Activated T-cell treated with anti-CD3 and anti-CD28 coated beads, Interleukin-2, amount 50 U/mL, for 4 hours (primary cell): Measurements from ENCODE around the gene MALSU1. TPM values are rescaled to one million over a fixed set of nuclear protein-coding genes. Genes with fewer than 3 reads are reported as not detected.

ENCODE experiments used
- ATAC-seq, 2 donors: fragments of 200-7000 bp; cut with Tn5 transposase; one replicate each; pipeline ENCODE4 v1.10.0; 2021
- DNase-seq: peaks from one replicate; pipeline ENCODE4 v3.0.0-alpha.2; 2020
- H3K27me3 Mint-ChIP-seq: one replicate; pipeline ENCODE4 v1.8.0; 2021; ENCODE audit warnings: low read depth, mixed read lengths
- H3K36me3 Mint-ChIP-seq: one replicate; pipeline ENCODE4 v1.8.0; 2022; ENCODE audit warnings: mixed read lengths; ENCODE audit not compliant: insufficient read depth
- H3K4me1 Mint-ChIP-seq: one replicate; pipeline ENCODE4 v1.8.0; 2021; ENCODE audit warnings: low read depth, mixed read lengths
- H3K4me3 Mint-ChIP-seq: one replicate; pipeline ENCODE4 v1.8.0; 2021; ENCODE audit warnings: mild to moderate bottlenecking, moderate library complexity, mixed read lengths
- H3K9me3 Mint-ChIP-seq: one replicate; pipeline ENCODE4 v1.8.0; 2021; ENCODE audit warnings: mixed read lengths
- total RNA-seq, 3 donors: library from RNA; stranded (reverse); gene quantifications; one replicate each; pipeline ENCODE4 v1.2.1, GENCODE V29; 2021

MALSU1 gene
- total RNA-seq, 3 donors from 2014 or later = 96.5 to 121 (median 113) TPM

GRCh38 chr7:23336086-23336485 lies 36.9 kb downstream of the MALSU1 start:
- no peak for ATAC-seq
- Mint-ChIP-seq H3K4me3 (no peak overlapping the region), H3K27me3 (peaks cover 5% of the 10 kb centered on the region), H3K9me3 (no peaks in the 10 kb centered on the region), H3K36me3 (no peaks in the 10 kb centered on the region), H3K4me1 (no peaks in the 10 kb centered on the region)
- no peak for DNase-seq

- no peaks in the 10 kb centered on the region for H3K36me3 Mint-ChIP-seq
- DNase-seq (no peak), ATAC-seq (no peak)
- peaks cover 5% of the 10 kb centered on the region for H3K27me3 Mint-ChIP-seq
- H3K9me3 Mint-ChIP-seq = no peaks in the 10 kb centered on the region
- H3K4me1 Mint-ChIP-seq = no peaks in the 10 kb centered on the region
- H3K4me3 Mint-ChIP-seq = no peak overlapping the region
Observed at GRCh38 chr7:23336799-23337283, 37.7 kb downstream of the MALSU1 start.

GRCh38 chr7:23337374-23337773 lies 38.2 kb downstream of the MALSU1 start:
- Mint-ChIP-seq H3K4me3 (no peak overlapping the region), H3K4me1 (no peaks in the 10 kb centered on the region), H3K36me3 (no peaks in the 10 kb centered on the region), H3K9me3 (no peaks in the 10 kb centered on the region), H3K27me3 (peaks cover 5% of the 10 kb centered on the region)
- DNase-seq (no peak), ATAC-seq (no peak)

- H3K4me3 Mint-ChIP-seq = no peak overlapping the region
- DNase-seq = no peak
- peaks cover 5% of the 10 kb centered on the region for H3K27me3 Mint-ChIP-seq
- no peaks in the 10 kb centered on the region for H3K9me3 Mint-ChIP-seq
- no peaks in the 10 kb centered on the region for H3K36me3 Mint-ChIP-seq
- ATAC-seq = no peak
- no peaks in the 10 kb centered on the region for H3K4me1 Mint-ChIP-seq
Observed at GRCh38 chr7:23338439-23338838, 39.3 kb downstream of the MALSU1 start.

- no peaks in the 10 kb centered on the region for H3K4me1 Mint-ChIP-seq
- H3K9me3 Mint-ChIP-seq = no peaks in the 10 kb centered on the region
- H3K36me3 Mint-ChIP-seq = no peaks in the 10 kb centered on the region
- H3K4me3 Mint-ChIP-seq = no peak overlapping the region
- DNase-seq (no peak), ATAC-seq (no peak)
- H3K27me3 Mint-ChIP-seq = peaks cover 5% of the 10 kb centered on the region
Observed at GRCh38 chr7:23338863-23339262, 39.7 kb downstream of the MALSU1 start.

- Mint-ChIP-seq H3K4me1 (peaks cover 17% of the 10 kb centered on the region), H3K36me3 (no peaks in the 10 kb centered on the region), H3K27me3 (peaks cover 2% of the 10 kb centered on the region), H3K4me3 (no peak overlapping the region), H3K9me3 (no peaks in the 10 kb centered on the region)
- DNase-seq (no peak), ATAC-seq (no peak)
Observed at GRCh38 chr7:23341846-23342598, 42.9 kb downstream of the MALSU1 start.

GRCh38 chr7:23343102-23343501 lies 44.0 kb downstream of the MALSU1 start:
- H3K4me1 Mint-ChIP-seq = peaks cover 25% of the 10 kb centered on the region

GRCh38 chr7:23343806-23344475 lies 44.8 kb downstream of the MALSU1 start:
- H3K4me1 Mint-ChIP-seq = peaks cover 25% of the 10 kb centered on the region
- ATAC-seq (no peak), DNase-seq (no peak)
- H3K27me3 Mint-ChIP-seq = no peaks in the 10 kb centered on the region
- H3K9me3 Mint-ChIP-seq = no peaks in the 10 kb centered on the region
- H3K4me3 Mint-ChIP-seq = no peak overlapping the region
- H3K36me3 Mint-ChIP-seq = no peaks in the 10 kb centered on the region

More at GRCh38 chr7:23343102-23343501, 44.0 kb downstream of the MALSU1 start:
- DNase-seq (no peak), ATAC-seq (no peak)
- no peak overlapping the region for H3K4me3 Mint-ChIP-seq
- no peaks in the 10 kb centered on the region for H3K27me3 Mint-ChIP-seq
- no peaks in the 10 kb centered on the region for H3K9me3 Mint-ChIP-seq
- no peaks in the 10 kb centered on the region for H3K36me3 Mint-ChIP-seq

- Mint-ChIP-seq H3K36me3 (no peaks in the 10 kb centered on the region), H3K4me3 (peak overlapping the region; percentile 76), H3K9me3 (no peaks in the 10 kb centered on the region), H3K27me3 (no peaks in the 10 kb centered on the region), H3K4me1 (peaks cover 25% of the 10 kb centered on the region)
- ATAC-seq (no peak), DNase-seq (no peak)
Observed at GRCh38 chr7:23345601-23346000, 46.5 kb downstream of the MALSU1 start.

- Mint-ChIP-seq H3K4me3 (peak overlapping the region; percentile 76), H3K27me3 (no peaks in the 10 kb centered on the region), H3K9me3 (no peaks in the 10 kb centered on the region), H3K36me3 (no peaks in the 10 kb centered on the region), H3K4me1 (peaks cover 25% of the 10 kb centered on the region)
- no peak for DNase-seq
- ATAC-seq = peak; percentile 79 to 84
Observed at GRCh38 chr7:23346316-23346715, 47.2 kb downstream of the MALSU1 start.

GRCh38 chr7:23347033-23347681 lies 48.0 kb downstream of the MALSU1 start:
- H3K27me3 Mint-ChIP-seq = no peaks in the 10 kb centered on the region
- H3K9me3 Mint-ChIP-seq = no peaks in the 10 kb centered on the region
- DNase-seq = no peak
- H3K4me1 Mint-ChIP-seq = peaks cover 25% of the 10 kb centered on the region
- H3K4me3 Mint-ChIP-seq = peak overlapping the region; percentile 22
- ATAC-seq = no peak
- no peaks in the 10 kb centered on the region for H3K36me3 Mint-ChIP-seq

- H3K4me3 Mint-ChIP-seq = no peak overlapping the region
- H3K4me1 Mint-ChIP-seq = peaks cover 25% of the 10 kb centered on the region
- peak; percentile 61 to 73 for ATAC-seq
- DNase-seq = no peak
- H3K36me3 Mint-ChIP-seq = no peaks in the 10 kb centered on the region
- H3K9me3 Mint-ChIP-seq = no peaks in the 10 kb centered on the region
- H3K27me3 Mint-ChIP-seq = no peaks in the 10 kb centered on the region
Observed at GRCh38 chr7:23347682-23348180, 48.6 kb downstream of the MALSU1 start.

GRCh38 chr7:23349484-23350157 lies 50.5 kb downstream of the MALSU1 start:
- no peaks in the 10 kb centered on the region for H3K9me3 Mint-ChIP-seq
- no peaks in the 10 kb centered on the region for H3K27me3 Mint-ChIP-seq
- no peaks in the 10 kb centered on the region for H3K36me3 Mint-ChIP-seq
- peaks cover 25% of the 10 kb centered on the region for H3K4me1 Mint-ChIP-seq
- no peak for DNase-seq
- H3K4me3 Mint-ChIP-seq = no peak overlapping the region
- ATAC-seq = no peak

- DNase-seq (no peak), ATAC-seq (no peak)
- no peak overlapping the region for H3K4me3 Mint-ChIP-seq
- H3K4me1 Mint-ChIP-seq = peaks cover 23% of the 10 kb centered on the region
- H3K36me3 Mint-ChIP-seq = no peaks in the 10 kb centered on the region
- no peaks in the 10 kb centered on the region for H3K9me3 Mint-ChIP-seq
- no peaks in the 10 kb centered on the region for H3K27me3 Mint-ChIP-seq
Observed at GRCh38 chr7:23350466-23350865, 51.3 kb downstream of the MALSU1 start.
